CD14-positive monocyte (primary cell): Measurements from ENCODE around the gene FRMPD2. TPM values are rescaled to one million over a fixed set of nuclear protein-coding genes. Genes with fewer than 3 reads are reported as not detected.

Experiments
- DNase-seq, 3 donors: peaks; one replicate each; pipeline ENCODE4 v3.0.0-alpha.2; 2011 to 2022
- H2AFZ ChIP-seq: 2 replicates; pipeline ENCODE4 v1.6.0; 2012; ENCODE audit warnings: mild to moderate bottlenecking, low read depth, low read length, inconsistent platforms; ENCODE audit not compliant: insufficient read depth, poor library complexity, severe bottlenecking
- H3K27ac ChIP-seq, 2 donors: 1 replicate in 1 of 2; 2 replicates in 1 of 2; pipeline ENCODE4 v1.5.1; 2012 to 2013; ENCODE audit warnings: low read length in 2 of 2, control low read depth in 1 of 2, inconsistent platforms in 1 of 2, low read depth in 1 of 2, mild to moderate bottlenecking in 1 of 2
- H3K27me3 ChIP-seq, 2 donors: one replicate each; pipeline versions ENCODE4 v1.6.0 to v1.6.1; 2011 to 2013; ENCODE audit warnings: low read length in 2 of 2; ENCODE audit not compliant: control insufficient read depth in 2 of 2, insufficient read depth in 2 of 2
- H3K36me3 ChIP-seq, 2 donors: replicated peaks in 1 of 2; 1 replicate in 1 of 2; 2 replicates in 1 of 2; pipeline versions ENCODE4 v1.5.1 to v1.6.1; 2012 to 2013; ENCODE audit warnings: low read length in 2 of 2, control low read depth in 1 of 2, inconsistent platforms in 1 of 2, mild to moderate bottlenecking in 1 of 2; ENCODE audit not compliant: insufficient read depth in 2 of 2, control insufficient read depth in 1 of 2
- H3K4me1 ChIP-seq, 2 donors: 1 replicate in 1 of 2; 2 replicates in 1 of 2; pipeline versions ENCODE4 v1.5.1 to v1.6.1; 2012 to 2013; ENCODE audit warnings: low read length in 2 of 2, control low read depth in 1 of 2, inconsistent platforms in 1 of 2, mild to moderate bottlenecking in 1 of 2, moderate library complexity in 1 of 2; ENCODE audit not compliant: insufficient read depth in 2 of 2, control insufficient read depth in 1 of 2
- H3K4me2 ChIP-seq: replicated peaks from 2 replicates; pipeline ENCODE3; 2012; ENCODE audit warnings: low read length, moderate library complexity, mild to moderate bottlenecking; ENCODE audit not compliant: poor library complexity, severe bottlenecking; ENCODE audit errors: extremely low read depth
- H3K4me3 ChIP-seq, 3 experiments: fragments of 200-600 bp in 1 of 3; sonication (generic) in 1 of 3; replicated peaks in 1 of 3; 1 replicate in 2 of 3; 2 replicates in 1 of 3; pipeline ENCODE4 v1.5.1; 2011 to 2013; ENCODE audit warnings: low read length in 3 of 3, mild to moderate bottlenecking in 3 of 3, control low read depth in 2 of 3, low read depth in 2 of 3, inconsistent platforms in 1 of 3, moderate library complexity in 1 of 3
- H3K79me2 ChIP-seq: 2 replicates; pipeline ENCODE4 v1.6.0; 2012; ENCODE audit warnings: mild to moderate bottlenecking, control low read depth, inconsistent platforms, low read length, moderate library complexity; ENCODE audit not compliant: insufficient read depth
- H3K9ac ChIP-seq: 2 replicates; pipeline ENCODE4 v1.6.0; 2017; ENCODE audit warnings: low read length, mild to moderate bottlenecking; ENCODE audit not compliant: insufficient read depth, poor library complexity, severe bottlenecking
- H3K9me3 ChIP-seq, 2 donors: replicated peaks in 1 of 2; 1 replicate in 1 of 2; 2 replicates in 1 of 2; pipeline versions ENCODE4 v1.5.1 to v1.6.1; 2012 to 2013; ENCODE audit warnings: low read length in 2 of 2, control low read depth in 1 of 2; ENCODE audit not compliant: control insufficient read depth in 1 of 2, insufficient read depth in 1 of 2
- H4K20me1 ChIP-seq: 2 replicates; pipeline ENCODE4 v1.6.0; 2012; ENCODE audit warnings: mild to moderate bottlenecking, low read length, control low read depth, moderate library complexity; ENCODE audit not compliant: insufficient read depth
- H3K27ac Mint-ChIP-seq, 7 donors: one replicate each; pipeline ENCODE4 v1.8.0; 2020; ENCODE audit warnings: mild to moderate bottlenecking in 7 of 7, mixed read lengths in 7 of 7, moderate library complexity in 6 of 7, inconsistent platforms in 2 of 7
- H3K27me3 Mint-ChIP-seq, 3 donors: one replicate each; pipeline ENCODE4 v1.8.0; 2021 to 2022; ENCODE audit warnings: low read depth in 3 of 3, mild to moderate bottlenecking in 3 of 3, mixed read lengths in 3 of 3, moderate library complexity in 3 of 3, inconsistent platforms in 1 of 3
- H3K36me3 Mint-ChIP-seq, 2 donors: one replicate each; pipeline ENCODE4 v1.8.0; 2020; ENCODE audit warnings: mixed read lengths in 2 of 2, inconsistent platforms in 1 of 2, mild to moderate bottlenecking in 1 of 2
- H3K4me1 Mint-ChIP-seq: one replicate; pipeline ENCODE4 v1.8.0; 2020; ENCODE audit warnings: mild to moderate bottlenecking, mixed read lengths
- H3K4me3 Mint-ChIP-seq, 2 donors: one replicate each; pipeline ENCODE4 v1.8.0; 2020; ENCODE audit warnings: mild to moderate bottlenecking in 2 of 2, mixed read lengths in 2 of 2, moderate library complexity in 1 of 2
- H3K9me3 Mint-ChIP-seq, 7 donors: one replicate each; pipeline ENCODE4 v1.8.0; 2020 to 2022; ENCODE audit warnings: mixed read lengths in 7 of 7, mild to moderate bottlenecking in 6 of 7, moderate library complexity in 6 of 7, inconsistent platforms in 2 of 7
- WGBS: methylation state at CpG from one replicate; pipeline ENCODE4 v1.1.5; 2013; ENCODE audit warnings: missing lambda C conversion rate; ENCODE audit not compliant: insufficient coverage; 5-methylcytosine and 5-hydroxymethylcytosine counted together
- intact Hi-C, 2 donors: fragments of 100-400 bp; cut with micrococcal nuclease; formaldehyde crosslinking; loops; one replicate each; pipeline versions ENCODE4 v1.15.0 to v1.15.1; 2023
- polyA plus RNA-seq, 3 donors: library from polyadenylated mRNA; depleted of rRNA in 1 of 3; unstranded in 2 of 3; stranded (reverse) in 1 of 3; fragments of 300-500 nt in 2 of 3; fragments of >200 nt in 1 of 3; fragmentation: Illumina TruSeq in 2 of 3; gene quantifications; 1 replicate in 2 of 3; 2 replicates in 1 of 3; pipeline ENCODE4 v1.2.3, GENCODE V29; 2012 to 2021
- TF ChIP-seq, protein P1 (sequence below): fragments of 200-600 bp; IDR thresholded peaks from one replicate; pipeline ENCODE4 v1.8.0; 2022; ENCODE audit warnings: antibody characterized with exemption, mild to moderate bottlenecking

Gene FRMPD2
- polyA plus RNA-seq, 3 donors = not detected

DNA sequence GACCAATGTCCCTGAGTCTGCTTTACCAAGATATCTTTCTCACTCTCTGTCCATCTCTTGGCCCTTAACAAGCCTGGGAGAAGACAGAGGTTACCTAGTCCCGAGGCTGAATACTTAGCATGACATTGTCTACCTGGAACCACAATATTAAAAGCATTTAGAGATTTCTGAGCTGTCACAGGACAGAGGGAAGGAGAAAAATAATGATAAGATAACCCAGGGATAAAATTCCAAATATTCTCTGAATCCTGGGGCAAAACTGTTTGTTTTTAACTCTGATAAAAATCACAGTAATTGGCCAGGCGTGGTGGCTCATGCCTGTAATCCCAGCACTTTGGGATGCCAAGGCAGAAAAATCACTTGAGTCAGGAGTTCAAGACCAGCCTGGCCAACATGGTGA lies 19.9 kb upstream of the FRMPD2 start:
- Histone ChIP-seq H3K4me2 (no peak overlapping the region), H3K36me3 (no peaks in the 10 kb centered on the region), H3K9ac (no peak overlapping the region), H3K9me3 (no peaks in the 10 kb centered on the region), H2AFZ (no peak overlapping the region), H3K4me1 (peaks cover 0 to 5% of the 10 kb centered on the region in 2 donors), H3K79me2 (no peaks in the 10 kb centered on the region), H3K27me3 (no peaks in the 10 kb centered on the region), H3K27ac (no peak overlapping the region), H4K20me1 (no peaks in the 10 kb centered on the region), H3K4me3 (no peak overlapping the region)
- no peak overlapping the region for H3K4me3 Mint-ChIP-seq
- H3K4me1 Mint-ChIP-seq = peaks cover 7% of the 10 kb centered on the region
- peaks cover 0 to 3% (median 0%) of the 10 kb centered on the region in 7 donors for H3K9me3 Mint-ChIP-seq
- TF ChIP-seq, protein P1, sequence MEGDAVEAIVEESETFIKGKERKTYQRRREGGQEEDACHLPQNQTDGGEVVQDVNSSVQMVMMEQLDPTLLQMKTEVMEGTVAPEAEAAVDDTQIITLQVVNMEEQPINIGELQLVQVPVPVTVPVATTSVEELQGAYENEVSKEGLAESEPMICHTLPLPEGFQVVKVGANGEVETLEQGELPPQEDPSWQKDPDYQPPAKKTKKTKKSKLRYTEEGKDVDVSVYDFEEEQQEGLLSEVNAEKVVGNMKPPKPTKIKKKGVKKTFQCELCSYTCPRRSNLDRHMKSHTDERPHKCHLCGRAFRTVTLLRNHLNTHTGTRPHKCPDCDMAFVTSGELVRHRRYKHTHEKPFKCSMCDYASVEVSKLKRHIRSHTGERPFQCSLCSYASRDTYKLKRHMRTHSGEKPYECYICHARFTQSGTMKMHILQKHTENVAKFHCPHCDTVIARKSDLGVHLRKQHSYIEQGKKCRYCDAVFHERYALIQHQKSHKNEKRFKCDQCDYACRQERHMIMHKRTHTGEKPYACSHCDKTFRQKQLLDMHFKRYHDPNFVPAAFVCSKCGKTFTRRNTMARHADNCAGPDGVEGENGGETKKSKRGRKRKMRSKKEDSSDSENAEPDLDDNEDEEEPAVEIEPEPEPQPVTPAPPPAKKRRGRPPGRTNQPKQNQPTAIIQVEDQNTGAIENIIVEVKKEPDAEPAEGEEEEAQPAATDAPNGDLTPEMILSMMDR = no peak
- no peak overlapping the region for H3K27ac Mint-ChIP-seq
- intact Hi-C loops = no loop called here
- DNase-seq = no peak
- no peaks in the 10 kb centered on the region for H3K36me3 Mint-ChIP-seq
- WGBS = 91% methylated on average over 1 of the region's 2 CpGs
- H3K27me3 Mint-ChIP-seq = peaks cover 0 to 5% (median 3%) of the 10 kb centered on the region in 3 donors

DNA sequence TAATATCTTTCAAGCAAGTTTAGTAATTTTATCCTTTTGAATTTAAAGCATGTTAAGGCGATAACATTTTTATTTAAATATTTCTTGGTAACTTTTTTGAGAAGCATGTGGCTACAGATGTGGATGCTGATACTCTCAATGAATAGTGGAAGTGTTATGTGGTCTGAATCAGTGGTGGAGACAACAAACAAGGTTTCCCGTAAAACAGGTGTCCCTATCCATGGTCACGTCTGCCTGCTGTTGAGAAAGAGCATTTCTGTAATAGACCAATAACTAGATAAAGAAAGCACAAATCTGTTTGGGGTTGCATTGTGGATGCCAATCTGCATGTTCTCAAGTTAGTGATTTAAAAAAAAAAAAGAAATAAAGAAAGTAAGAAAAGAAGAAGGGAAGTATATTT lies 18.1 kb upstream of the FRMPD2 start:
- TF ChIP-seq, protein P1 = no peak
- H3K79me2 ChIP-seq = no peaks in the 10 kb centered on the region
- no peak overlapping the region for H3K4me2 ChIP-seq
- no peak overlapping the region for H2AFZ ChIP-seq
- Mint-ChIP-seq H3K4me1 (peaks cover 7% of the 10 kb centered on the region), H3K27me3 (peaks cover 0 to 3% (median 0%) of the 10 kb centered on the region in 3 donors), H3K4me3 (no peak overlapping the region), H3K9me3 (peaks cover 0 to 3% (median 0%) of the 10 kb centered on the region in 7 donors), H3K36me3 (no peaks in the 10 kb centered on the region), H3K27ac (no peak overlapping the region)
- H3K36me3 ChIP-seq = no peaks in the 10 kb centered on the region
- no peak overlapping the region for H3K27ac ChIP-seq
- H4K20me1 ChIP-seq = no peaks in the 10 kb centered on the region
- no peak for DNase-seq
- no peak overlapping the region for H3K4me3 ChIP-seq
- no peaks in the 10 kb centered on the region for H3K9me3 ChIP-seq
- H3K27me3 ChIP-seq = no peaks in the 10 kb centered on the region
- no peak overlapping the region for H3K9ac ChIP-seq
- peaks cover 0 to 5% of the 10 kb centered on the region in 2 donors for H3K4me1 ChIP-seq
- intact Hi-C loops = no loop called here
- WGBS = 100% methylated on average over 1 of the region's 3 CpGs
